ENCODE measurements around the gene LGALS9C.
"Not testable (repeated sequence)": the region's sequence is repeated elsewhere in the genome, so short reads cannot be mapped to it uniquely, and the experiment has no call there.

LGALS9C gene

GRCh38 chr17:18476508-18477308, at the start of gene LGALS9C:
LGALS9C (plus strand) TSS chr17:18476789; CDS start chr17:18476855, 66 bp downstream.
- not testable (repeated sequence) for DNase-seq (ENCODE audit: low read depth)

- DNase-seq (ENCODE audit: low read depth), result not testable (repeated sequence)
These were observed 44.4 kb upstream of the LGALS9C start for GRCh38 chr17:18432206-18432605.

GRCh38 chr17:18439465-18439870, 37.1 kb upstream of the LGALS9C start:
- DNase-seq (ENCODE audit: low read depth), result not testable (repeated sequence)

- DNase-seq (ENCODE audit: low read depth), result not testable (repeated sequence)
These were observed 34.5 kb upstream of the LGALS9C start for GRCh38 chr17:18442093-18442492.

- DNase-seq (ENCODE audit: low read depth), result not testable (repeated sequence)
These were observed 34.1 kb upstream of the LGALS9C start for GRCh38 chr17:18442532-18442931.

- not testable (repeated sequence) for DNase-seq (ENCODE audit: low read depth)
These were observed 28.9 kb upstream of the LGALS9C start for GRCh38 chr17:18447476-18448205.

GRCh38 chr17:18448311-18448710, 28.3 kb upstream of the LGALS9C start:
- not testable (repeated sequence) for DNase-seq (ENCODE audit: low read depth)

GRCh38 chr17:18449833-18450232, 26.8 kb upstream of the LGALS9C start:
- not testable (repeated sequence) for DNase-seq (ENCODE audit: low read depth)

- DNase-seq (ENCODE audit: low read depth), result not testable (repeated sequence)
These were observed 25.6 kb upstream of the LGALS9C start for GRCh38 chr17:18450998-18451397.

GRCh38 chr17:18451969-18452368, 24.6 kb upstream of the LGALS9C start:
- DNase-seq (ENCODE audit: low read depth), result not testable (repeated sequence)

GRCh38 chr17:18459035-18459434, 17.6 kb upstream of the LGALS9C start:
- not testable (repeated sequence) for DNase-seq (ENCODE audit: low read depth)

- DNase-seq (ENCODE audit: low read depth), result not testable (repeated sequence)
These were observed 12.6 kb upstream of the LGALS9C start for GRCh38 chr17:18463831-18464502.

GRCh38 chr17:18466250-18466983, 10.2 kb upstream of the LGALS9C start:
- not testable (repeated sequence) for DNase-seq (ENCODE audit: low read depth)

GRCh38 chr17:18467001-18467400, 9.6 kb upstream of the LGALS9C start:
- DNase-seq (ENCODE audit: low read depth), result not testable (repeated sequence)

GRCh38 chr17:18468472-18469171, 8.0 kb upstream of the LGALS9C start:
- not testable (repeated sequence) for DNase-seq (ENCODE audit: low read depth)

- DNase-seq (ENCODE audit: low read depth), result not testable (repeated sequence)
These were observed 6.8 kb upstream of the LGALS9C start for GRCh38 chr17:18469837-18470236.

- not testable (repeated sequence) for DNase-seq (ENCODE audit: low read depth)
These were observed 6.2 kb upstream of the LGALS9C start for GRCh38 chr17:18470345-18470930.

- DNase-seq (ENCODE audit: low read depth), result not testable (repeated sequence)
These were observed 2.6 kb upstream of the LGALS9C start for GRCh38 chr17:18473967-18474366.

- DNase-seq (ENCODE audit: low read depth), result not testable (repeated sequence)
These were observed 1.8 kb upstream of the LGALS9C start for GRCh38 chr17:18474754-18475153.

- not testable (repeated sequence) for DNase-seq (ENCODE audit: low read depth)
These were observed 778 bp downstream of the LGALS9C start for GRCh38 chr17:18477367-18477766.

- DNase-seq (ENCODE audit: low read depth), result not testable (repeated sequence)
These were observed 1.8 kb downstream of the LGALS9C start for GRCh38 chr17:18478362-18478761.

Data from non-pigmented ciliary epithelial cell (primary cell).